Vagina (tissue), 2 donors: Measurements from ENCODE around the gene PTPRN2. TPM values are rescaled to one million over a fixed set of nuclear protein-coding genes. Genes with fewer than 3 reads are reported as not detected.

ENCODE experiments used
- DNase-seq, 2 donors: peaks; one replicate each; pipeline ENCODE4 v3.0.0-alpha.2; 2017; ENCODE audit errors: extremely low spot score in 2 of 2
- H3K27ac ChIP-seq: fragments of 200-600 bp; sonication (generic); one replicate; pipeline ENCODE4 v1.5.1; 2019
- H3K27me3 ChIP-seq: fragments of 200-600 bp; sonication (generic); one replicate; pipeline ENCODE4 v1.5.1; 2019
- H3K36me3 ChIP-seq, 2 donors: fragments of 200-600 bp; sonication (generic); one replicate each; pipeline ENCODE4 v1.5.1; 2017 to 2019
- H3K4me1 ChIP-seq: fragments of 200-600 bp; sonication (generic); one replicate; pipeline ENCODE4 v1.5.1; 2019
- H3K4me3 ChIP-seq, 2 donors: fragments of 200-600 bp; sonication (generic); 1 replicate in 1 of 2; 2 replicates in 1 of 2; pipeline ENCODE4 v1.5.1; 2016 to 2019
- H3K9me3 ChIP-seq: fragments of 200-600 bp; sonication (generic); one replicate; pipeline ENCODE4 v1.5.1; 2019
- POLR2A ChIP-seq, 2 donors: fragments of 450-650 bp; IDR thresholded peaks; one replicate each; pipeline ENCODE4 v1.6.1; 2017; ENCODE audit warnings: antibody characterized with exemption in 2 of 2, mild to moderate bottlenecking in 2 of 2, moderate library complexity in 2 of 2
- POLR2AphosphoS5 ChIP-seq, 2 donors: sonication (generic); formaldehyde crosslinking; IDR thresholded peaks; one replicate each; pipeline ENCODE4 v1.9.0; 2017; ENCODE audit warnings: antibody characterized with exemption in 2 of 2, mild to moderate bottlenecking in 2 of 2, low read depth in 1 of 2; ENCODE audit not compliant: insufficient read depth in 1 of 2
- intact Hi-C: fragments of 100-400 bp; cut with DNase I; formaldehyde crosslinking; loops from one replicate; pipeline ENCODE4 v1.15.1; 2023
- total RNA-seq: library from RNA; depleted of rRNA; stranded (reverse); fragments of >200 nt; gene quantifications from one replicate; pipeline ENCODE4 v1.2.3, GENCODE V29; 2016
- TF ChIP-seq, protein P1 (sequence below), 3 experiments: fragments of 450-650 bp in 2 of 3; fragments of 200-600 bp in 1 of 3; sonication (generic) in 1 of 3; IDR thresholded peaks; one replicate each; pipeline ENCODE4 v1.5.1; 2017 to 2019; ENCODE audit warnings: antibody characterized with exemption in 3 of 3, mild to moderate bottlenecking in 2 of 3, moderate library complexity in 2 of 3

Gene PTPRN2
- total RNA-seq, 1 donor from 2014 or later, result 7.4 TPM

DNA sequence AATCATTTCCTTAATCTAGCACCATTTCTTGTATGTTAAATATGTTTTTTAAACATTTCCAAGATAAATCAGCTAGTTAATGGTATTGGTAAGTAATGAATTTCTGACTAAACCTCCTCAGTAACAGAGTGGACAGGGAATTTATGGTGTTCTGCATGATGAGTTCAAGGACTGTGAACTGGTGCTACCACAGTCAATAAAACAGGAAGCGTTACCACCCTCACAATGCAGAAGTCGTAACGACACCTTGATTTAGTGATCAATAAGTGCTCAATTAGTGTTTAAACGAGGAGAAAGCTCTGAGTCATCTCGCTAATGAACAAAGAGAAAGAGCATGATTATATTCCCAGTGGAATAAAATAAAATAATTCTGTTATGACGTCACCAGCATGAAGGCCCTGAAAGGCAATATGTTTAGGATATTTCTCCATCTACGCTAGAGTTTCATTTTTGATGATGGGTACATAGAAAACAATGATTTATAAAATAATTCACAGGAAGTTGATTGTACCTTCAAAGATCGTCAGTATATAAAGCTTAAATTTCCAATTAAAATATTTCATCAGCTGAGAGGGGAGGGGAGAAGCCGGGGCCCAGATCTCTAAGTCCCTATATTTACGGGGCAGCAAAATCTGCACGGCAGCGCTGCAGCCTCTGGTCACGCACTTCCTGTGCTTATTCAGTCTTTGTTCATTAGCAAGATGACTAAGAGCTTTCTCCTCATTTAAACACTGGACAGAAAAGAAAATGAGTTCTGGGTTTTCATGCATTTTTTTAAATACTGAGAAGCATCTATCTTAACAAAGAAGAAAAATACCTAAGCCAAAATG lies 400.5 kb downstream of the PTPRN2 start:
- H3K4me3 ChIP-seq, result no peak overlapping the region

DNA sequence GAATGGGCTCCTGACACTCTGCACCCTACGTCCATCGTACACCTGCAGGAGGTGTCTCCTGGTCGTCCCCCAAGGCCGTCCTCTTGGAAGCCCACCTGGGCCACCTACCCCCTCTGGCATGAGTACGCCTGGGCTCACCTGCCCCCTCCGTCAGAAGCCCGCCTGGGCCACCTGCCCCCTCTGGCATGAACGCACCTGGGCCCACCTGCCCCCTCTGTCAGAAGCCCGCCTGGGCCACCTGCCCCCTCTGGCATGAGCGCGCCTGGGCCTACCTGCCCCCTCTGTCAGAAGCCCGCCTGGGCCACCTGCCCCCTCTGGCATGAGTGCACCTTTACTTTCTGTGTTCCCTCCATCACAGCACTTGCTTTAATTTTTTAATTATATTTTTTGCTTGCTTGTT lies 401.2 kb downstream of the PTPRN2 start:
- Histone ChIP-seq H3K27me3 (no peaks in the 10 kb centered on the region), H3K4me3 (no peak overlapping the region), H3K36me3 (no peaks in the 10 kb centered on the region), H3K4me1 (no peaks in the 10 kb centered on the region), H3K27ac (no peak overlapping the region), H3K9me3 (no peaks in the 10 kb centered on the region)
- no peak for DNase-seq
- intact Hi-C loops, result no loop called here
- TF ChIP-seq, protein P1, sequence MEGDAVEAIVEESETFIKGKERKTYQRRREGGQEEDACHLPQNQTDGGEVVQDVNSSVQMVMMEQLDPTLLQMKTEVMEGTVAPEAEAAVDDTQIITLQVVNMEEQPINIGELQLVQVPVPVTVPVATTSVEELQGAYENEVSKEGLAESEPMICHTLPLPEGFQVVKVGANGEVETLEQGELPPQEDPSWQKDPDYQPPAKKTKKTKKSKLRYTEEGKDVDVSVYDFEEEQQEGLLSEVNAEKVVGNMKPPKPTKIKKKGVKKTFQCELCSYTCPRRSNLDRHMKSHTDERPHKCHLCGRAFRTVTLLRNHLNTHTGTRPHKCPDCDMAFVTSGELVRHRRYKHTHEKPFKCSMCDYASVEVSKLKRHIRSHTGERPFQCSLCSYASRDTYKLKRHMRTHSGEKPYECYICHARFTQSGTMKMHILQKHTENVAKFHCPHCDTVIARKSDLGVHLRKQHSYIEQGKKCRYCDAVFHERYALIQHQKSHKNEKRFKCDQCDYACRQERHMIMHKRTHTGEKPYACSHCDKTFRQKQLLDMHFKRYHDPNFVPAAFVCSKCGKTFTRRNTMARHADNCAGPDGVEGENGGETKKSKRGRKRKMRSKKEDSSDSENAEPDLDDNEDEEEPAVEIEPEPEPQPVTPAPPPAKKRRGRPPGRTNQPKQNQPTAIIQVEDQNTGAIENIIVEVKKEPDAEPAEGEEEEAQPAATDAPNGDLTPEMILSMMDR (IDR thresholded peaks at IDR 0.05), result no peak
- TF ChIP-seq POLR2AphosphoS5 (IDR thresholded peaks at IDR 0.05; ENCODE audit: insufficient read depth in 1 of 2, low read depth in 1 of 2) (no peak), POLR2A (IDR thresholded peaks at IDR 0.05) (no peak)

More for the DNA sequence above, 400.5 kb downstream of the PTPRN2 start:
- DNase-seq, result no peak
- intact Hi-C loops, result no loop called here
- H3K36me3 ChIP-seq, result no peaks in the 10 kb centered on the region
- H3K9me3 ChIP-seq, result no peaks in the 10 kb centered on the region
- no peaks in the 10 kb centered on the region for H3K4me1 ChIP-seq
- H3K27me3 ChIP-seq, result no peaks in the 10 kb centered on the region
- TF ChIP-seq POLR2A (IDR thresholded peaks at IDR 0.05) (no peak), POLR2AphosphoS5 (IDR thresholded peaks at IDR 0.05; ENCODE audit: insufficient read depth in 1 of 2, low read depth in 1 of 2) (no peak)
- TF ChIP-seq, protein P1 (IDR thresholded peaks at IDR 0.05), result no peak
- H3K27ac ChIP-seq, result no peak overlapping the region

DNA sequence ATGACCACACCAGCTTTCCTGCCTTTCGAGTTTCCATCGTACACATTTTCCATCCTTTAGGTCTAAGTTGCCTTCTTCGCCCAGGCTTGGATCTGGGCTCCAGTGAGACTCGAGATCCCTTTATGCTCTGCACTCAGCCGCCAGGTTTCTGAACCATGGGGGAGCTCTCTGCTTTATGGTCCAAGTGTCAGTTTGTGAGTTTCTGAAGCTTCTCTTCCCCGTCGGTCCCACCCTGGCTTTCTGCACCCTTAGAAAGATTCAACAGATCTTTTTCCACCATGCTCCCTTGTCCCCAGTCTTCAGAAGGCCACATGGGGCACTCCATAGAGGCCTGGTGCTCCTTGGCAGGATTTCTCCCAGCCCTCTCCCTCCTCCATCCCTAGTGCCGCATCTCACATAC lies 402.0 kb downstream of the PTPRN2 start:
- TF ChIP-seq, protein P1 (IDR thresholded peaks at IDR 0.05), result no peak
- TF ChIP-seq POLR2A (IDR thresholded peaks at IDR 0.05), result no peak
- peak in 1 of 2 donors; percentile 16 for DNase-seq
- no peaks in the 10 kb centered on the region for H3K27me3 ChIP-seq
- no peak overlapping the region for H3K4me3 ChIP-seq
- H3K9me3 ChIP-seq, result no peaks in the 10 kb centered on the region
- intact Hi-C loops, result no loop called here
- H3K36me3 ChIP-seq, result no peaks in the 10 kb centered on the region
- no peaks in the 10 kb centered on the region for H3K4me1 ChIP-seq
- no peak overlapping the region for H3K27ac ChIP-seq

DNA sequence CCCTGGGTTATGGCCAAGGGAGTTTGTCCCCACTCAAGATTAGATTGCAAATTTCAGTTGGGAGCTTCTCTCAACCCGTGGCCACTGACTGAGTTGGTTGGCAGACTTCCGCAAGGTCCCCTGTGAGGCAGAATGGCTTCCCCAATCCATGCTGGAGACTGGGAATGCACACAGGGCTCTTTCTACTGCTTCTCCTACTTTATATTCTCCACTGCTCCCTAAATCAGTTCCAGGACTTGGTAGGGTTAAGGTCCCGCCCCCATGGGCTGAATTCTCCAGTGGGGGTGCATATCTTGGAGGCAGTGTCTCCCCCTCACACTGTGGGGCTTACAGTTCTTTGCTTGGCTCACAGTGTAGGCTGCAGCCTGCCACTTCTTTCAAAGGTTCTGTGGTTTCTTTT lies 404.2 kb downstream of the PTPRN2 start:
- intact Hi-C loops, result no loop called here
- no peaks in the 10 kb centered on the region for H3K4me1 ChIP-seq
- no peaks in the 10 kb centered on the region for H3K27me3 ChIP-seq
- TF ChIP-seq POLR2AphosphoS5 (IDR thresholded peaks at IDR 0.05; ENCODE audit: insufficient read depth in 1 of 2, low read depth in 1 of 2) (no peak), POLR2A (IDR thresholded peaks at IDR 0.05) (no peak)
- TF ChIP-seq, protein P1 (IDR thresholded peaks at IDR 0.05), result no peak
- H3K36me3 ChIP-seq, result no peaks in the 10 kb centered on the region
- H3K4me3 ChIP-seq, result no peak overlapping the region
- no peak overlapping the region for H3K27ac ChIP-seq
- no peaks in the 10 kb centered on the region for H3K9me3 ChIP-seq
- peak in 1 of 2 donors; percentile 58 for DNase-seq

DNA sequence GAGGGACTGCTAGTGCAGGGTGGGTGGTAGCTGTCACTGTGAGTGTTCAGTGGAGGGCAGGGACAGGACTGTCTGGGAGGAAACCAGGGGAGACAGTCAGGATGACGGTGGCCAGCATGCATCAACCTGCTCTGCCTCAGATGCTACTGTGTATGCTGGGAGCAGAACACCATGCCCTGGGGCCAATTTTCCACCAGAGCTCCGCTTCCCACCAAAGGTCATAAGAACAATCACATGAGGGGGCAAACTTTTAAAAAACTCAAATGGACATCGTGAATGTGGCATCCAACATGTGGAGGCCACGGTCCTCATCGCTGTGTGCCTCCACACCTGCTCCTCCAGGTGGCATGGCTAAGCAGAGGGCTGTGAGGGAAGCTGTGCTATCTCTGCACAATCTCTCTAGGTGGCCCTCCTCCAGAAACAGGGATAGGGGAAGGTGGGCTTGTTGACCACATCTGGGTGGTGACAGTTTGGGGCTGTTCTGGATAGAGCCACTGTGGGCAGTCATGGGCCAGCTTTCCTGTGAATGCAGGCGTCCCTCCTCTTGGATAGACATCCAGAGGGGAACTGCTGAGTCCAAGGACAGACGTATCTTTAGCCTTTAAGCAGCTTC lies 411.0 kb downstream of the PTPRN2 start:
- Histone ChIP-seq H3K27ac (no peak overlapping the region), H3K36me3 (no peaks in the 10 kb centered on the region), H3K4me1 (no peaks in the 10 kb centered on the region), H3K4me3 (no peak overlapping the region), H3K27me3 (no peaks in the 10 kb centered on the region), H3K9me3 (no peaks in the 10 kb centered on the region)
- DNase-seq, result peak in 1 of 2 donors; percentile 62
- intact Hi-C loops, result no loop called here
- TF ChIP-seq, protein P1 (IDR thresholded peaks at IDR 0.05), result no peak
- TF ChIP-seq POLR2AphosphoS5 (IDR thresholded peaks at IDR 0.05; ENCODE audit: insufficient read depth in 1 of 2, low read depth in 1 of 2), result no peak
- no peak for TF ChIP-seq POLR2A (IDR thresholded peaks at IDR 0.05)
